HG03060 (cell line): Measurements from ENCODE around the gene NCK1.
"Not testable (repeated sequence)": the region's sequence is repeated elsewhere in the genome, so short reads cannot be mapped to it uniquely, and the experiment has no call there.

ENCODE experiments used
- ATAC-seq: cut with Tn5 transposase; IDR thresholded peaks from one replicate; pipeline ENCODE4 v1.9.1; 2021; ENCODE audit warnings: low read depth, moderate number of reproducible peaks; ENCODE audit not compliant: unreplicated experiment

NCK1 gene

GRCh38 chr3:136860541-136860940, 1.5 kb upstream of the NCK1 start:
- no peak for ATAC-seq

DNA sequence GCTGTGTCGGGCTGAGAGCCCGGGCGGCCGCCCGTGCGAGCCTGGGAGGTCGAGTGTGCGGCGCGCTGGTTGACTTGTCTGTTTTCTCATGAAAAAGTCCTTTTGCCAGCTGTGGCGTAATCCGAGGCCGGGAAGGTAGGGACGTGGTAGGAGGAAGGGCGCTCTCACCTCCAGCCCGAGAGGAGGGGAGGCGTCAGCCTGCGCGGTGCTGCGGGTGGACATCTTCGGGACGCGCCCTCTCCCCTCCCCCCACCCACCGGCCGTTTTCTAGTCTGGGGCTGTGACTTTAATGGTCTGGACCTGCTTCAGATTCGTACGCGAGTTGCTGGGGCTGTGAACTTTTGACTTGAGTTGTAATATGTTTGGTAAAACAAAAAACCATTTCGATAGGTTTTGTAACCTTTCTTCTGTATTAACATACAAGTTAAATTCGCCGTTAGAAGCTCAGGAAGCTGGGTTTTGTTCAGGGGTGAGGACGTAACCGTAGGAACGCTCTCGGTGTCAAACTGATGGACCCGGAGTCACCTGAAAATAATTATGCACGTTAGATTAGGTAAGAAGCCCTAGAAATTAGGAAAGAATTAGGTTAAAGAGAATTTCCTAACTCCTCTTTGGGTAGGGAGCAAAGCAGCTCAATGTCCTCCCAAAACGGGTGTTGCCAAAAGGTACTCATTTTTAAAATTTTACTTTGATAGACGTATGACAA, 762 bp downstream of the NCK1 start:
- ATAC-seq: peak; percentile 2

DNA sequence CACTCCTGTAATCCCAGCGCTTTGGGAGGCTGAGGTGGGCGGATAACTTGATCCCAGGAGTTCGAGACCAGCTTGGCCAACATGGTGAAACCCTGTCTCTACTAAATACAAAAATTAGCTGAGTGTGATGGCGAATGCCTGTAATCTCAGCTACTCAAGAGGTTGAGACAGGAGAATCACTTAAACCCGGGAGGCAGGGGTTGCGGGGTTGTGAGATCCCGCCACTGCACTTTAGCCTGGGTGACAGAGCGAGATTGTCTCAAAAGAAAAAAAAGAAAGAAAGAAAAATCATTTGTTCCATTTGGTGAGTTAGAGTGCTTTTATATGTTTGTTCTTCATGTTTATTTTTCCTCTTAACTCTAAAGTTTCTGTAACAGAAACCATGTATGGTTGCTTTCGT, 7.3 kb downstream of the NCK1 start:
- ATAC-seq: no peak

GRCh38 chr3:136872258-136872657, 10.2 kb downstream of the NCK1 start:
- not testable (repeated sequence) for ATAC-seq

DNA sequence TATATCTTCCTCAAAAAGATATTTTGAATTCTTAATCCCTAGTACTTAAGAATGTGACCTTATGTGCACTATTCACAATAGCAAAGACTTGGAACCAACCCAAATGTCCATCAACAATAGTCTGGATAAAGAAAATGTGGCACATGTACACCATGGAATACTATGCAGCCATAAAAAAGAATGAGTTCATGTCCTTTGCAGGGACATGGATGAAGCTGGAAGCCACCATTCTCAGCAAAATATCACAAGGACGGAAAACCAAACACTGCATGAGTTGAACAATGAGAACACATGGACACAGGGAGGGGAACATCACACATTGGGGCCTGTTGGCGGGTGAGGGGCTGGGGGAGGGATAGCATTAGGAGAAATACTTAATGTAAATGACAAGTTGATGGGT, 17.5 kb downstream of the NCK1 start:
- ATAC-seq: not testable (repeated sequence)

GRCh38 chr3:136882571-136882970, 20.6 kb downstream of the NCK1 start:
- ATAC-seq: no peak

- ATAC-seq: no peak
Measured at GRCh38 chr3:136883967-136884720, 22.1 kb downstream of the NCK1 start.

DNA sequence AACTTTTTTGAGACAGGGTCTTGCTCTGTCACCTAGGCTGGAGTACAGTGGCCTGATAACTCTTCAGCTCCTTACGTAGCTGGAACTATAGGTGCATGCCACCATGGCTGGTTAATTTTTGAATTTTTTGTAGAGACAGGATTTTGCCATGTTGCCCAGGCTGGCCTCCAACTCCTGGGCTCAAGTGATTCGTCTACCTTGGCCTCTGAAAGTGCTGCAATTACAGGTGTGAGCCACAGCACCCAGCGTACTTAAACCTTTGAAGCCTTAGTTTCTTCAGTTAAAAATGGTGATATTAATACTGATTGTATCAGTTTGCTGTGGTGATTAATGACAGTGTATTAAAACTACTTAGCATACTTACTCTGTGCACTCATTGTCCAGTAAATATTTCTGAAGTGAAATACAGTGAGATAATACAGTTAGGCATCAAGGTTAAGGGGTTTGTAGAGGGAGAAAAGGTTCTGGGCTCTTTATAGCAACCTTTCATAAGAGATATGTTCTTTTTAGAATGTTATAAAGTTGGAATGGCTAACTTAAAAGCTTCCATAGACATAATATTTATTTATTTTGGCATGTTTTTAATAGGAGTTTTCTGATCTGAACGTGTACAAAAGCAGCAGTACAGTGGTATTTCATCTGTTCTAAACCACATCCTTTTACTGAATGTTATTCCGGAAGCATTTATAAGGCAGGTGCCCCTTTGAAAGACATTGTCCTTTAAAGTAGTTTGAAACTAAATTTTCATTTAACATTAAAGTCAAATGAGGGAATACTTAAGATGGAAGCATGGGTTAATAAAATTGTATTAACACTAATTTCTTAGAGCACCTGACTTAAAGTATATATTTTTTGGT, 23.6 kb downstream of the NCK1 start:
- no peak for ATAC-seq

GRCh38 chr3:136889947-136890346, 27.9 kb downstream of the NCK1 start:
- no peak for ATAC-seq

- ATAC-seq: no peak
Measured at GRCh38 chr3:136891934-136892855, 30.2 kb downstream of the NCK1 start.

DNA sequence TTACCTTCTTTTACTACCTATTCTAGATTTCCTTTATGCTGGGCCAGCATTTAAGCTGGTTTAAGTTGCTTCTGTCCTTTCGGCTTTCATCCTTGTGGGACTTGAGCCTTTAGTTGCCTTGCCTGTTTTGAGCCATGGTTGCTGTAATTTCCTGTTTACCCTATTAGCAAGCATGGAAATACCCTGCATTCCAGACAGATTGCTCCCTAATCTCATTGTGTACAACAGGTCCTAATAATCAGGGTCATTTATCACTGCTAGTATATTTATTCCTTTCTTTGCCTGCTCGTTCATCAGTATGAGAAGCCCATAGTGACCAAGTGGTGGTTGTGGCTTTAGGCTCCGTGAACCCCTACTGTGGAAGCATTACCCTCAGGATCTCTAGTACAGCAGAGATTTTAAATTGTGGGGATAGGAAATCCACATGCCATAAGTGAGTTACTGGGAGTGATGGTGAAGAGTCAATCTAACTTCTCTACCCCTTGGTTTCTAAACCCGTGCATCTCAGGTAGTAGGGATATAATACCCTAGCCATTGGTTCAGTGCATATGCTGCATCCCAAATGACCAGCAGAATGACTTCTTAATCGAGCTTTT, 31.9 kb downstream of the NCK1 start:
- ATAC-seq: no peak

DNA sequence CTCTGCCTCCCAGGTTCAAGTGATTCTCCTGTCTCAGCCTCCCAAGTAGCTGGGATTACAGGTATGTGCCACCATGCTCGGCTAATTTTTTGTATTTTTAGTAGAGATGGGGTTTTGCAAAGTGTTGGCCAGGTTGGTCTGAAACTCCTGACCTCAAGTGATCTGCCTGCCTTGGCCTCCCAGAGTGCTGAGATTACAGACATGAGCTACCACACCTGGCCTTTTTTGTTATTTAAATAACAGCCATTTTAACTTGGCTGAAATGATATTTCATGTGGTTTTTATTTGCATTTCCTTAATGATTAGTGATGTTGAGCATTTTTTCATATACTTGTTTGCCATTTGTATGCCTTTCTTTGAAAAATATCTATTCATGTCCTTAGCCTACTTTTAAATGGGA, 35.2 kb downstream of the NCK1 start:
- ATAC-seq: not testable (repeated sequence)

- no peak for ATAC-seq
Measured at GRCh38 chr3:136898549-136898948, 36.5 kb downstream of the NCK1 start.

DNA sequence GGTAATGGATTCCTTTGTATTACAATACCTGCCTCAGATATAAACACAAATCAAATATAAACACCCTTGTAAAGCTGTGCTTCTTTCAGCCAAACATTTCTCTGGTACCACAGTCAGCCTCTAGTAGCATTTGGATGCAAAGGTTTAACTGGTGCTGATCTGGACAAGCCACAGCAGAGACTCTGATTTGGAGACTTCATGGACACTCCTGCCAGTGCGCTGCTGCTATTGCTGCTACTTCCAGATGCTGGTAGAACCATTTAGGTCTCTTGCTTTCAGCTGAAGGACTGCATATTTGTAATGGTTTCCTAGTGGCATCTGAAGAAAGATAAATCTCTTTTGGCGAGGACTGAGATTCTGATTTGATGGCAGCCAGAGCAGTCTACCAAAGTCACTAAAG, 36.9 kb downstream of the NCK1 start:
- no peak for ATAC-seq

DNA sequence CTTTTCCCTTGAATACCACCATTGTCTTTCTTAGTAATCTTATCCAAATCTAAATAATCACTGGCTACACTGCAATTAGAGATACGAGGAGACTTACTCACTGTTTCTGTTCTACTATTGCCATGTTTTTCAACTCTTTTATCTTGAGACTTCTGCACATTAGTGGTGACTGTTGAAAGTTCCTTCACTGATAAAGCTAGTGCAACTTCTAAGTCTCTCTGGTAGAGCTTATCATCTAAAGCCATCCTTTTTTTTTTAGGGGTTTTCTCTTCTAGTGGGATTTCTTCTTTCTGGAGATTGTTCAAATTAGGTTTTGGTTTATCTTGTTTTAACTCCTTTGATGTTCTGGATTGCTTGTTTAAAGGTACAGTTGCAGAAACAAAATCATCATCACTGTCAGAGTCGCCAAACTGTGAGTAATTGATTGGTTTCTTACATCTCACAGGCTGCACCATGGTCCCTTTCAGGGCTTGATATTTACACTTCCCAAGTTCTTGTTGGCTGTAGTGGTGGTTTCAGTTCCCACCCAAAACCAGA, 37.7 kb downstream of the NCK1 start:
- no peak for ATAC-seq

- not testable (repeated sequence) for ATAC-seq
Measured at GRCh38 chr3:136900694-136901093, 38.7 kb downstream of the NCK1 start.

DNA sequence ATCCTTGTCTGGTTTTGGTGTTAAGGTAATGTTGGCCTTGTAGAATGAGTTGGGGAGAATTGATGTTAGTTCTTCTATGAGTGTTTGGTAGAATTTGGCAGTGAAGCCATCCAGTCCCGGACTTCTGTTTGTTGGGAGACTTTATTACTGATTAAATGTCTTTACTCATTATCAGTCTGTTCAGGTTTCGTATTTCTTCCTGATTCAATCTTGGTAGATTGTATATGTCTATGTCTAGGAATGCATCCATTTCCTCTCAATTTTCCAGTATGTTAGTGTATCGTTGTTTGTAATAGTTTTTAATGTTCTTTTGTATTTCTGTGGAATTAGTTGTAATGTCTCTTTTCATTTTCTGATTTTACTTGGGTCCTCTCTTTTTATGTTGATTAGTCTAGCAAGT, 39.4 kb downstream of the NCK1 start:
- ATAC-seq: no peak

GRCh38 chr3:136902530-136902929, 40.5 kb downstream of the NCK1 start:
- not testable (repeated sequence) for ATAC-seq

DNA sequence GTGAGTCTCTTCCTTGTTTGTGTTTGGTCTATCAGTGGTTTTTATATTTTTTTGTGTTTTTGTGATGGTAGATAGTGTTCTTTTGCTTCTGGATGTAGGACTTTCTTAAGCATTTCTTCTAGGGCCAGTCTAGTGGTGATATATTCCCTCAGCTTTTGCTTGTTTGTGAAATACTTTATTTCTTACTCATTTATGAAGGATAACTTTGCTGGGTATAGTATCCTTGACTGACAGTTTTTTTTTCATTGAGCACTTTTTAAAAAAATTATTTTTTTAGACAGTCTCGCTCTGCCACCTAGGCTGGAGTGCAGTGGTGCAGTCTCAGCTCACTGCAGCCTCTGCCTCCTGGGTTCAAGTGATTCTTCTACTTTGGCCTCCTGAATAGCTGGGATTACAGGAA, 41.9 kb downstream of the NCK1 start:
- no peak for ATAC-seq
